ENCODE results near the gene DNAH12.
"Not testable (repeated sequence)": the region's sequence is repeated elsewhere in the genome, so short reads cannot be mapped to it uniquely, and the experiment has no call there.

DNAH12 gene

GRCh38 chr3:57397175-57398026 is 146.7 kb downstream of the DNAH12 start:
- DNase-seq, result peak in 3 of 14 donors; percentile 2 to 10 (median 8)

GRCh38 chr3:57393977-57394376 is 150.2 kb downstream of the DNAH12 start:
- no peak for DNase-seq

- no peak for DNase-seq
Measured at GRCh38 chr3:57391767-57392166, 152.4 kb downstream of the DNAH12 start.

GRCh38 chr3:57389271-57389670 is 154.9 kb downstream of the DNAH12 start:
- DNase-seq, result no peak

- DNase-seq, result no peak
Measured at GRCh38 chr3:57386307-57386706, 157.8 kb downstream of the DNAH12 start.

- no peak for DNase-seq
Measured at GRCh38 chr3:57385498-57385897, 158.6 kb downstream of the DNAH12 start.

GRCh38 chr3:57383838-57384237 is 160.3 kb downstream of the DNAH12 start:
- no peak for DNase-seq

GRCh38 chr3:57383406-57383805 is 160.7 kb downstream of the DNAH12 start:
- no peak for DNase-seq

GRCh38 chr3:57382933-57383332 is 161.2 kb downstream of the DNAH12 start:
- no peak for DNase-seq

GRCh38 chr3:57370341-57370740 is 173.8 kb downstream of the DNAH12 start:
- no peak for DNase-seq

- DNase-seq, result peak in 1 of 14 donors; percentile 0
Measured at GRCh38 chr3:57365089-57365488, 179.1 kb downstream of the DNAH12 start.

GRCh38 chr3:57356275-57356674 is 187.9 kb downstream of the DNAH12 start:
- not testable (repeated sequence) for DNase-seq

GRCh38 chr3:57354768-57355167 is 189.4 kb downstream of the DNAH12 start:
- no peak for DNase-seq

- DNase-seq, result no peak
Measured at GRCh38 chr3:57350271-57350670, 193.9 kb downstream of the DNAH12 start.

- not testable (repeated sequence) for DNase-seq
Measured at GRCh38 chr3:57339071-57339642, 205.0 kb downstream of the DNAH12 start.

GRCh38 chr3:57338272-57339070 is 205.7 kb downstream of the DNAH12 start:
- not testable (repeated sequence) for DNase-seq

GRCh38 chr3:57335283-57335938 is 208.7 kb downstream of the DNAH12 start:
- no peak for DNase-seq

- no peak for DNase-seq
Measured at GRCh38 chr3:57331078-57331610, 213.0 kb downstream of the DNAH12 start.

- not testable (repeated sequence) for DNase-seq
Measured at GRCh38 chr3:57326498-57326897, 217.6 kb downstream of the DNAH12 start.

GRCh38 chr3:57314204-57314603 is 229.9 kb downstream of the DNAH12 start:
- DNase-seq, result no peak

- DNase-seq, result no peak
Measured at GRCh38 chr3:57309769-57310360, 234.3 kb downstream of the DNAH12 start.

- not testable (repeated sequence) for DNase-seq
Measured at GRCh38 chr3:57303520-57303919, 240.6 kb downstream of the DNAH12 start.

All from C1 segment of cervical spinal cord (tissue), 14 donors.